Activated T-cell treated with anti-CD3 and anti-CD28 coated beads, Interleukin-2, amount 50 U/mL, for 24 hours (primary cell): ENCODE data around the gene PGLYRP3.

ENCODE experiments used
- DNase-seq: peaks from one replicate; pipeline ENCODE4 v3.0.0-alpha.2; 2020
- H3K27ac Mint-ChIP-seq: 2 replicates; pipeline ENCODE4 v1.8.0; 2020; ENCODE audit warnings: mild to moderate bottlenecking, mixed read lengths
- H3K27me3 Mint-ChIP-seq: 2 replicates; pipeline ENCODE4 v1.8.0; 2020; ENCODE audit warnings: mixed read lengths
- H3K36me3 Mint-ChIP-seq: 2 replicates; pipeline ENCODE4 v1.8.0; 2020; ENCODE audit warnings: low read depth, mixed read lengths
- H3K4me1 Mint-ChIP-seq: 2 replicates; pipeline ENCODE4 v1.8.0; 2020; ENCODE audit warnings: low read depth, mixed read lengths
- H3K4me3 Mint-ChIP-seq: 2 replicates; pipeline ENCODE4 v1.8.0; 2020; ENCODE audit warnings: mild to moderate bottlenecking, moderate library complexity, mixed read lengths
- H3K9me3 Mint-ChIP-seq: 2 replicates; pipeline ENCODE4 v1.8.0; 2020; ENCODE audit warnings: mixed read lengths

PGLYRP3 gene

GRCh38 chr1:153308540-153308939, 4.2 kb downstream of the PGLYRP3 start:
- H3K27ac Mint-ChIP-seq = no peak overlapping the region
- H3K4me3 Mint-ChIP-seq = no peak overlapping the region

GRCh38 chr1:153307221-153307600, 5.5 kb downstream of the PGLYRP3 start:
- no peak overlapping the region for H3K4me3 Mint-ChIP-seq
- H3K36me3 Mint-ChIP-seq = no peaks in the 10 kb centered on the region
- no peak for DNase-seq
- no peaks in the 10 kb centered on the region for H3K4me1 Mint-ChIP-seq
- H3K27me3 Mint-ChIP-seq = peaks cover 8% of the 10 kb centered on the region
- no peaks in the 10 kb centered on the region for H3K9me3 Mint-ChIP-seq
- no peak overlapping the region for H3K27ac Mint-ChIP-seq

More at GRCh38 chr1:153308540-153308939, 4.2 kb downstream of the PGLYRP3 start:
- DNase-seq = no peak
- Mint-ChIP-seq H3K36me3 (no peaks in the 10 kb centered on the region), H3K9me3 (no peaks in the 10 kb centered on the region), H3K4me1 (no peaks in the 10 kb centered on the region), H3K27me3 (peaks cover 8% of the 10 kb centered on the region)

- Mint-ChIP-seq H3K9me3 (no peaks in the 10 kb centered on the region), H3K4me1 (no peaks in the 10 kb centered on the region), H3K27me3 (peaks cover 8% of the 10 kb centered on the region), H3K4me3 (no peak overlapping the region), H3K27ac (no peak overlapping the region), H3K36me3 (no peaks in the 10 kb centered on the region)
- DNase-seq = no peak
Measured at GRCh38 chr1:153306303-153307220, 6.2 kb downstream of the PGLYRP3 start.

GRCh38 chr1:153305682-153306081, 7.1 kb downstream of the PGLYRP3 start:
- no peaks in the 10 kb centered on the region for H3K36me3 Mint-ChIP-seq
- H3K9me3 Mint-ChIP-seq = no peaks in the 10 kb centered on the region
- H3K27me3 Mint-ChIP-seq = peaks cover 8% of the 10 kb centered on the region
- H3K27ac Mint-ChIP-seq = no peak overlapping the region
- no peaks in the 10 kb centered on the region for H3K4me1 Mint-ChIP-seq
- DNase-seq = no peak
- H3K4me3 Mint-ChIP-seq = no peak overlapping the region

GRCh38 chr1:153302308-153302707, 10.4 kb downstream of the PGLYRP3 start:
- H3K27ac Mint-ChIP-seq = no peak overlapping the region
- no peaks in the 10 kb centered on the region for H3K4me1 Mint-ChIP-seq
- no peaks in the 10 kb centered on the region for H3K9me3 Mint-ChIP-seq
- H3K36me3 Mint-ChIP-seq = no peaks in the 10 kb centered on the region
- H3K27me3 Mint-ChIP-seq = peaks cover 4% of the 10 kb centered on the region
- H3K4me3 Mint-ChIP-seq = no peak overlapping the region
- DNase-seq = no peak

- Mint-ChIP-seq H3K27ac (no peak overlapping the region), H3K27me3 (peaks cover 11% of the 10 kb centered on the region)
- no peak for DNase-seq
Measured at GRCh38 chr1:153293851-153294250, 18.9 kb downstream of the PGLYRP3 start.

GRCh38 chr1:153293480-153293775, 19.3 kb downstream of the PGLYRP3 start:
- Mint-ChIP-seq H3K27ac (no peak overlapping the region), H3K4me1 (peaks cover 18% of the 10 kb centered on the region), H3K4me3 (no peak overlapping the region), H3K36me3 (no peaks in the 10 kb centered on the region), H3K9me3 (no peaks in the 10 kb centered on the region), H3K27me3 (peaks cover 11% of the 10 kb centered on the region)
- no peak for DNase-seq

More at GRCh38 chr1:153293851-153294250, 18.9 kb downstream of the PGLYRP3 start:
- Mint-ChIP-seq H3K36me3 (no peaks in the 10 kb centered on the region), H3K4me1 (peaks cover 18% of the 10 kb centered on the region), H3K9me3 (no peaks in the 10 kb centered on the region), H3K4me3 (no peak overlapping the region)

GRCh38 chr1:153292740-153293479, 19.8 kb downstream of the PGLYRP3 start:
- peaks cover 18% of the 10 kb centered on the region for H3K4me1 Mint-ChIP-seq
- H3K4me3 Mint-ChIP-seq = no peak overlapping the region
- H3K36me3 Mint-ChIP-seq = no peaks in the 10 kb centered on the region
- no peaks in the 10 kb centered on the region for H3K9me3 Mint-ChIP-seq
- H3K27ac Mint-ChIP-seq = no peak overlapping the region
- H3K27me3 Mint-ChIP-seq = peaks cover 11% of the 10 kb centered on the region
- DNase-seq = no peak

GRCh38 chr1:153292185-153292584, 20.6 kb downstream of the PGLYRP3 start:
- peaks cover 11% of the 10 kb centered on the region for H3K27me3 Mint-ChIP-seq
- peaks cover 18% of the 10 kb centered on the region for H3K4me1 Mint-ChIP-seq
- no peak for DNase-seq
- H3K9me3 Mint-ChIP-seq = no peaks in the 10 kb centered on the region
- H3K4me3 Mint-ChIP-seq = no peak overlapping the region
- no peak overlapping the region for H3K27ac Mint-ChIP-seq
- H3K36me3 Mint-ChIP-seq = no peaks in the 10 kb centered on the region

GRCh38 chr1:153291514-153291913, 21.2 kb downstream of the PGLYRP3 start:
- Mint-ChIP-seq H3K27me3 (peaks cover 11% of the 10 kb centered on the region), H3K9me3 (no peaks in the 10 kb centered on the region), H3K27ac (no peak overlapping the region), H3K4me3 (no peak overlapping the region), H3K36me3 (no peaks in the 10 kb centered on the region), H3K4me1 (peaks cover 18% of the 10 kb centered on the region)
- DNase-seq = no peak

- no peak overlapping the region for H3K4me3 Mint-ChIP-seq
- peaks cover 13% of the 10 kb centered on the region for H3K4me1 Mint-ChIP-seq
- H3K9me3 Mint-ChIP-seq = no peaks in the 10 kb centered on the region
- no peak overlapping the region for H3K27ac Mint-ChIP-seq
- no peak for DNase-seq
- no peaks in the 10 kb centered on the region for H3K36me3 Mint-ChIP-seq
- H3K27me3 Mint-ChIP-seq = peaks cover 8% of the 10 kb centered on the region
Measured at GRCh38 chr1:153288634-153289275, 24.0 kb downstream of the PGLYRP3 start.

- Mint-ChIP-seq H3K27me3 (peaks cover 43% of the 10 kb centered on the region), H3K9me3 (no peaks in the 10 kb centered on the region), H3K27ac (no peak overlapping the region), H3K4me3 (no peak overlapping the region), H3K4me1 (no peaks in the 10 kb centered on the region), H3K36me3 (no peaks in the 10 kb centered on the region)
- peak; percentile 56 for DNase-seq
Measured at GRCh38 chr1:153277852-153278251, 34.9 kb downstream of the PGLYRP3 start.

- Mint-ChIP-seq H3K9me3 (no peaks in the 10 kb centered on the region), H3K4me1 (no peaks in the 10 kb centered on the region), H3K36me3 (no peaks in the 10 kb centered on the region), H3K27me3 (peaks cover 57% of the 10 kb centered on the region), H3K4me3 (no peak overlapping the region), H3K27ac (no peak overlapping the region)
- DNase-seq = no peak
Measured at GRCh38 chr1:153272186-153272585, 40.6 kb downstream of the PGLYRP3 start.

GRCh38 chr1:153271711-153272110, 41.0 kb downstream of the PGLYRP3 start:
- Mint-ChIP-seq H3K4me1 (no peaks in the 10 kb centered on the region), H3K9me3 (no peaks in the 10 kb centered on the region), H3K36me3 (no peaks in the 10 kb centered on the region), H3K27ac (no peak overlapping the region), H3K4me3 (no peak overlapping the region), H3K27me3 (peaks cover 60% of the 10 kb centered on the region)
- no peak for DNase-seq

GRCh38 chr1:153265457-153265856, 47.3 kb downstream of the PGLYRP3 start:
- H3K36me3 Mint-ChIP-seq = no peaks in the 10 kb centered on the region
- H3K4me3 Mint-ChIP-seq = no peak overlapping the region
- H3K4me1 Mint-ChIP-seq = peaks cover 24% of the 10 kb centered on the region
- no peak overlapping the region for H3K27ac Mint-ChIP-seq
- H3K27me3 Mint-ChIP-seq = peaks cover 76% of the 10 kb centered on the region
- no peaks in the 10 kb centered on the region for H3K9me3 Mint-ChIP-seq
- no peak for DNase-seq
